Activated CD8-positive, alpha-beta T cell treated with anti-CD3 and anti-CD28 coated beads, Interleukin-2, amount 10 ng/mL, durations not matched to agents 7 days and 5 days (primary cell): Measurements from ENCODE around the gene NEFH. TPM values are rescaled to one million over a fixed set of nuclear protein-coding genes. Genes with fewer than 3 reads are reported as not detected.
"Not testable (repeated sequence)": the region's sequence is repeated elsewhere in the genome, so short reads cannot be mapped to it uniquely, and the experiment has no call there.

Source experiments
- ATAC-seq: fragments of 150-1000 bp; cut with Tn5 transposase; one replicate; pipeline ENCODE4 v1.10.0; 2021; ENCODE audit warnings: moderate library complexity
- CTCF ChIA-PET: fragments of 350-600 bp; sonication (Branson Sonifier 250); formaldehyde crosslinking; loops from one replicate; lab custom pipeline; 2021; ENCODE audit warnings: antibody characterized with exemption; lab: Charles Lee
- POLR2A ChIA-PET: fragments of 350-600 bp; sonication (Branson Sonifier 250); formaldehyde crosslinking; loops from one replicate; lab custom pipeline; 2021; ENCODE audit warnings: antibody characterized with exemption; lab: Charles Lee
- DNase-seq: peaks from one replicate; pipeline ENCODE4 v3.0.0-alpha.2; 2020
- H3K27ac Mint-ChIP-seq: one replicate; pipeline ENCODE4 v1.8.0; 2021; ENCODE audit warnings: mild to moderate bottlenecking, mixed read lengths
- H3K27me3 Mint-ChIP-seq: one replicate; pipeline ENCODE4 v1.8.0; 2021; ENCODE audit warnings: low read depth, mixed read lengths
- H3K36me3 Mint-ChIP-seq: one replicate; pipeline ENCODE4 v1.8.0; 2021; ENCODE audit warnings: low read depth, mixed read lengths
- H3K4me1 Mint-ChIP-seq: one replicate; pipeline ENCODE4 v1.8.0; 2021; ENCODE audit warnings: low read depth, mixed read lengths
- H3K4me3 Mint-ChIP-seq: one replicate; pipeline ENCODE4 v1.8.0; 2021; ENCODE audit warnings: mild to moderate bottlenecking, mixed read lengths
- H3K9me3 Mint-ChIP-seq: one replicate; pipeline ENCODE4 v1.8.0; 2022; ENCODE audit warnings: mixed read lengths; ENCODE audit not compliant: insufficient read depth
- total RNA-seq, 2 experiments: library from RNA; stranded (reverse); gene quantifications; one replicate each; pipeline ENCODE4 v1.2.3, GENCODE V29; 2021

The NEFH gene
- total RNA-seq: 1 to 10 TPM; 4.2 to 4.7 TPM

- Mint-ChIP-seq H3K27ac (no peak within 1 kb of the TSS), H3K36me3 (peaks cover 4% of the 10 kb centered on the region), H3K4me3 (peak within 1 kb of the TSS; percentile 68), H3K9me3 (no peaks in the 10 kb centered on the region), H3K27me3 (peaks cover 37% of the 10 kb centered on the region), H3K4me1 (peaks cover 10% of the 10 kb centered on the region)
- ATAC-seq (no peak), DNase-seq (no peak)
- CTCF ChIA-PET: no interaction called here
- POLR2A ChIA-PET: no interaction called here
Measured at GRCh38 chr22:29479417-29480261, at the start of gene NEFH. Gene NEFH, plus strand, starts transcription at chr22:29480218. Its CDS starts 45 bp downstream, at chr22:29480263.

GRCh38 chr22:29431986-29432385 lies 48.0 kb upstream of the NEFH start:
- no peak for ATAC-seq
- no peaks in the 10 kb centered on the region for H3K36me3 Mint-ChIP-seq
- DNase-seq: no peak
- H3K4me1 Mint-ChIP-seq: no peaks in the 10 kb centered on the region
- CTCF ChIA-PET: no interaction called here
- POLR2A ChIA-PET: no interaction called here
- peaks cover 31% of the 10 kb centered on the region for H3K27me3 Mint-ChIP-seq
- H3K27ac Mint-ChIP-seq: no peak overlapping the region
- H3K9me3 Mint-ChIP-seq: no peaks in the 10 kb centered on the region
- no peak overlapping the region for H3K4me3 Mint-ChIP-seq

- DNase-seq (no peak), ATAC-seq (no peak)
- Mint-ChIP-seq H3K36me3 (no peaks in the 10 kb centered on the region), H3K27ac (no peak overlapping the region), H3K4me1 (no peaks in the 10 kb centered on the region), H3K27me3 (peaks cover 28% of the 10 kb centered on the region), H3K4me3 (no peak overlapping the region), H3K9me3 (no peaks in the 10 kb centered on the region)
- POLR2A ChIA-PET: no interaction called here
- CTCF ChIA-PET: no interaction called here
Measured at GRCh38 chr22:29433856-29434255, 46.2 kb upstream of the NEFH start.

- DNase-seq (no peak), ATAC-seq (no peak)
- peaks cover 26% of the 10 kb centered on the region for H3K27me3 Mint-ChIP-seq
- no peak overlapping the region for H3K27ac Mint-ChIP-seq
- no peaks in the 10 kb centered on the region for H3K9me3 Mint-ChIP-seq
- no peaks in the 10 kb centered on the region for H3K36me3 Mint-ChIP-seq
- POLR2A ChIA-PET: no interaction called here
- CTCF ChIA-PET: no interaction called here
- no peak overlapping the region for H3K4me3 Mint-ChIP-seq
- H3K4me1 Mint-ChIP-seq: no peaks in the 10 kb centered on the region
Measured at GRCh38 chr22:29434288-29434687, 45.7 kb upstream of the NEFH start.

- Mint-ChIP-seq H3K36me3 (no peaks in the 10 kb centered on the region), H3K4me1 (no peaks in the 10 kb centered on the region), H3K27ac (no peak overlapping the region), H3K4me3 (no peak overlapping the region), H3K9me3 (no peaks in the 10 kb centered on the region), H3K27me3 (peaks cover 20% of the 10 kb centered on the region)
- POLR2A ChIA-PET: no interaction called here
- CTCF ChIA-PET: no interaction called here
- no peak for DNase-seq
- ATAC-seq: no peak
Measured at GRCh38 chr22:29435236-29436136, 44.5 kb upstream of the NEFH start.

GRCh38 chr22:29438283-29438682 lies 41.7 kb upstream of the NEFH start, which contains the start of gene RFPL1:
Gene RFPL1, plus strand, starts transcription at chr22:29438583.
- H3K4me3 Mint-ChIP-seq, ATAC-seq, CTCF ChIA-PET: not testable (repeated sequence)

GRCh38 chr22:29442976-29443375 lies 37.0 kb upstream of the NEFH start:
- no peak overlapping the region for H3K4me3 Mint-ChIP-seq
- ChIA-PET POLR2A (interaction anchor here (1.1 kb wide), 1 partner anchor 17 kb away, joined by 3 read pairs; no protein-coding TSS in a partner anchor), CTCF (no interaction called here)
- H3K4me1 Mint-ChIP-seq: no peaks in the 10 kb centered on the region
- ATAC-seq (no peak), DNase-seq (no peak)
- no peaks in the 10 kb centered on the region for H3K36me3 Mint-ChIP-seq
- peaks cover 5% of the 10 kb centered on the region for H3K27me3 Mint-ChIP-seq
- no peak overlapping the region for H3K27ac Mint-ChIP-seq
- H3K9me3 Mint-ChIP-seq: no peaks in the 10 kb centered on the region

More at GRCh38 chr22:29438283-29438682, 41.7 kb upstream of the NEFH start, which contains the start of gene RFPL1:
- H3K9me3 Mint-ChIP-seq, H3K36me3 Mint-ChIP-seq, DNase-seq, POLR2A ChIA-PET, H3K4me1 Mint-ChIP-seq, H3K27ac Mint-ChIP-seq: not testable (repeated sequence)
- H3K27me3 Mint-ChIP-seq: peaks cover 19% of the 10 kb centered on the region

GRCh38 chr22:29443452-29443851 lies 36.6 kb upstream of the NEFH start:
- Mint-ChIP-seq H3K9me3 (no peaks in the 10 kb centered on the region), H3K4me3 (no peak overlapping the region), H3K36me3 (no peaks in the 10 kb centered on the region), H3K27ac (no peak overlapping the region), H3K27me3 (peaks cover 5% of the 10 kb centered on the region), H3K4me1 (no peaks in the 10 kb centered on the region)
- DNase-seq (no peak), ATAC-seq (no peak)
- ChIA-PET POLR2A (interaction anchor here (1.1 kb wide), 1 partner anchor 16 kb away, joined by 3 read pairs; no protein-coding TSS in a partner anchor), CTCF (no interaction called here)

- no peaks in the 10 kb centered on the region for H3K9me3 Mint-ChIP-seq
- ChIA-PET POLR2A (no interaction called here), CTCF (no interaction called here)
- H3K27me3 Mint-ChIP-seq: peaks cover 5% of the 10 kb centered on the region
- H3K4me1 Mint-ChIP-seq: no peaks in the 10 kb centered on the region
- ATAC-seq: no peak
- no peak for DNase-seq
- H3K4me3 Mint-ChIP-seq: no peak overlapping the region
- no peaks in the 10 kb centered on the region for H3K36me3 Mint-ChIP-seq
- H3K27ac Mint-ChIP-seq: no peak overlapping the region
Measured at GRCh38 chr22:29443861-29444792, 35.9 kb upstream of the NEFH start.

GRCh38 chr22:29445508-29445907 lies 34.5 kb upstream of the NEFH start:
- POLR2A ChIA-PET: no interaction called here
- Mint-ChIP-seq H3K9me3 (no peaks in the 10 kb centered on the region), H3K27ac (no peak overlapping the region)

GRCh38 chr22:29447906-29448305 lies 32.1 kb upstream of the NEFH start:
- DNase-seq (no peak), ATAC-seq (no peak)
- POLR2A ChIA-PET: no interaction called here
- Mint-ChIP-seq H3K27me3 (peaks cover 4% of the 10 kb centered on the region), H3K27ac (no peak overlapping the region), H3K4me3 (no peak overlapping the region), H3K36me3 (no peaks in the 10 kb centered on the region), H3K9me3 (no peaks in the 10 kb centered on the region), H3K4me1 (no peaks in the 10 kb centered on the region)
- CTCF ChIA-PET: interaction anchor here (1.1 to 1.3 kb wide), 2 partner anchors 8 to 76 kb away, joined by 3 read pairs; no protein-coding TSS in a partner anchor

More at GRCh38 chr22:29445508-29445907, 34.5 kb upstream of the NEFH start:
- Mint-ChIP-seq H3K36me3 (no peaks in the 10 kb centered on the region), H3K4me1 (no peaks in the 10 kb centered on the region), H3K27me3 (peaks cover 5% of the 10 kb centered on the region), H3K4me3 (no peak overlapping the region)
- DNase-seq: no peak
- ATAC-seq: no peak
- CTCF ChIA-PET: no interaction called here
